Measurements from ENCODE around the gene BEAN1.

BEAN1 gene

DNA sequence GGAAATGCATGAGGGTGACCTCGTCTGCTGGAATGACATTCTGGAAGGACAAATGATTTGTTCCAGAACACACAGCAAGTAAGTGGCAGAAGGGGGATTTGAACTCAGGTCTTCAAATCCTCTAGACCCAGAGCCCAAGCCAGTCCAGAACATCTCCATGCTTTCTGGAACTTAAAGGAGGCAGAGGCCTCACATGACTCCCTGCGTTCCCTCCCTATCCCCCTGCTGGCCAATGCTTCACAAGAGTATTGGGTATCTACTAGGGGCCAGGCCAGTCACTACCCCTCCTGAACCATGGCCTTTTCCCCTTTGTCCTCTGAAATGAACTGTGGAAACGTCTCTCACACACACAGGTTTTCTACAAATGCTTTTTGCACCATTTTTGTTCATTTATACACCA is 7.6 kb upstream of the BEAN1 start:
- DNase-seq (ENCODE audit: low spot score): peak; percentile 12

- DNase-seq (ENCODE audit: low spot score): no peak
These were observed 6.7 kb upstream of the BEAN1 start for GRCh38 chr16:66420396-66420795.

DNA sequence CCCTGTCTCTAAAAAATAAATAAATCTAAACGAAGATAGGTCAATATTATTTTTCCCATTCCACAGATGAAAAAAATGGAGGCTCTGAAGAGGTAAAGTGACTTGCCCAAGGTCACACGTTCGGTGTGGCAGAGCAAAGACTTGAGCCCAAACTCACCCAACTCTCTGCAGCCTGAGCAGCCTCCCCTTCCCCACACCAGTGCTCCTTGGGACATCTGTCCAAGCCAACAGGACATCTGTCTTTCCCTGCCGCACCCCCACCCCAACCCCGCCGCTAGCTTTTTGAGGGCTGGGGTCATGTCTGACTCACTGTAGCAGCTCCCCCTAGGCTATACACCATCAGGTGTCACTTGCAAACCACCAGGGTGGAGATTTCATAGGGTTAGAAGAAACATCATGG is 5.2 kb upstream of the BEAN1 start:
- DNase-seq (ENCODE audit: low spot score): no peak

GRCh38 chr16:66422366-66422765 is 4.7 kb upstream of the BEAN1 start:
- no peak for DNase-seq (ENCODE audit: low spot score)

DNA sequence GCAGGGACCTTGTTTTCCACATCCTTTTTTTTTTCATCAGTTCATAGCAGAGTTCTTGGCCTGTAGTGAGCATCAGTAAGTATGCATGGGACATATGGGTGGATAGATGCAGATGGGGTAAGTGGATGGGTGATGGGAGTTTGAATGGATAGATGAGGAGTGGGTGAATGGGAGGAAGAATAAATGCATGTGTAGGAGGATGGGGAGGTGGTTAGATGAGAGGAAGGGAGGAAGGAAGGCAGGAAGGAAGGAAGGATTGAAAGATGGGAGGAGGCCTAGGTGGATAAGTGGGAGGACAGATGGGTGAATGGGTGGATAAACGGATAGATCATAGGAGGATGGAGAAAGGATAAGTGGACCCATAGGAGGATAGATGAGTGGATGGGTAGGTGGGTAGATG is 3.9 kb upstream of the BEAN1 start:
- no peak for DNase-seq (ENCODE audit: low spot score)

GRCh38 chr16:66425651-66426050 is 1.4 kb upstream of the BEAN1 start:
- no peak for DNase-seq (ENCODE audit: low spot score)

DNA sequence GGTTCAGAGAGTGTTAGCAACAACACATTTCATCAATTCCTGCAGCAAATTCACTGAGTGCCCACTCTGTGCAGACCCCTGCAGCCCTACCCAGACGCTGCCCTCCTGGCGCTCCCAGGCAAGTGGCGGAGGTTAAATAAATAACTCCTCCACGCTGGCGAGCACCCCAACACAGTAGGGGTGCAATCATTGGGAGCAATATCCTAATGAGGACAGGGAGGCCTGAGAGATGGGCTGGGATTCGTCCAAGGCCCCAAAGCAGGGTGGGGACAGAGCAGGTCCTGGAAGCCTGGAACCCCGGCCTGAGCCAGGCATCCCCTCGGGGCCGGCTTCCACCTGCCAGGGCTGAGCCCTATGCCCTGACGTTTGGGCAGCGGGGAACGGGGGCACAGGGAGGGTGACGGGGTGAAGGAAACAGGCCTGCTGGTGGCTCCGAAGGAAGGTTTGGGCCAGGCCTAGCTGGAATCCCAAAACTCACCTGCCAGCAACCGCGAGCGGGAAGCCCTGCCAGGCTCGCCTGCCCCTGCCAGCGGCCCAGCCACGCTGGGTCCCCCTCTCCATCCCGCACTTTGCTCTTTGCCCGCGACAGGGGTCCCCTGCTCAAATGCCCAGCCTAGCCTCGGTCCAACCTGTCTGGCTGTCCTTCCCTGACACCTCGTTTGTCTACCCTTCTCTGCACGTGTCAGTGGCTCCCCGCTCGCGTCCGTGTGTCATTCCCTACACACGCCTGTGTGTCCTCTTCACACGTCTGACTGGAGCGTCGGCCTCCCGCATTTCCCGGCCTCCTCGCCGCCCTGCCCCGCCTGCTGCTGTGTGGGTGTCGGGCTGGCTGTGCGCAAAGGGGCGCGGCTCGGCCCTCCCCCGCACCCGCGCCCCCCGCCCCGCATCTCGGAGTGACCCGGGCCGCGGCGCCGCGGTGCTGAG is 721 bp upstream of the BEAN1 start:
- DNase-seq (ENCODE audit: low spot score): no peak

DNA sequence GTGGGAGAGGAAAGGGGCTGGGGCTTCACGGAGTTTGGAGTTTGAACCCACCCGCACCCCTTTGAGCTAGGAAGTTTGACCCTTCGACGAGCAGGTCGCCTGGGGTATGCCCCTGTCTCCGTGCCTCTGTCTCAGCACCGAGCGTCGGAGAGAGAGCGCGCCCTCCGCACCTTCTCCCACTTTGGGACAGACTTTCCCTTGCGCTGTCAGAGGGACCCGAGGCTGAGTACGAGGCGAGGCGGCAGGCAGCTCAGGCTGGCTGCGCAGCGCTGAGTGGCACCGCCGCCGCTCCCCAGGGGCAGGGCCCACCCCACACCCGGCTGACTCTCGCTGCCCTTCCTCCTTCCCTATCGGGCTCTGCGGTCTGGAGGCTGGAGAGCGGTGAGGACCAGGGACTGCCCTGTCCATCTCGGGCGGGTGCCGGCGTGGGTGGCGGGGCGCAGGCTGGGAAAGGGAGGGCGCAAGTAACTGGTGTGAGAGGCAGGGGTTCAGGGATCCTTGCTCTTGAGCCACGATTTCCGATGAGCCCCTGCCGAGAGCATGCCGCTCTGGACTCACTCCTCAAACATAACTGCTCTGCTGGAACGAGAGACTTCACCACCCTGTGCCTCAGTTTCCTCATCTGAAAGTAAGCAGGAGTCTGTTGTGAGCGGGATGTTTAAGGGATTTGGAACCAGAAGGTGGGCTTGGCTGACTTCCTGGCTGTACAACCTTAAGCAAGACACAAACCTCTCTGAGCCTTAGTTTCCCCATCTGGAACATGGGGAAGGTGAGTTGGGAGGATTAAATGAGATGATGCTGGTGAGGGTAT is 981 bp downstream of the BEAN1 start:
- no peak for DNase-seq (ENCODE audit: low spot score)

GRCh38 chr16:66428682-66429251 is 1.7 kb downstream of the BEAN1 start:
- no peak for DNase-seq (ENCODE audit: low spot score)

DNA sequence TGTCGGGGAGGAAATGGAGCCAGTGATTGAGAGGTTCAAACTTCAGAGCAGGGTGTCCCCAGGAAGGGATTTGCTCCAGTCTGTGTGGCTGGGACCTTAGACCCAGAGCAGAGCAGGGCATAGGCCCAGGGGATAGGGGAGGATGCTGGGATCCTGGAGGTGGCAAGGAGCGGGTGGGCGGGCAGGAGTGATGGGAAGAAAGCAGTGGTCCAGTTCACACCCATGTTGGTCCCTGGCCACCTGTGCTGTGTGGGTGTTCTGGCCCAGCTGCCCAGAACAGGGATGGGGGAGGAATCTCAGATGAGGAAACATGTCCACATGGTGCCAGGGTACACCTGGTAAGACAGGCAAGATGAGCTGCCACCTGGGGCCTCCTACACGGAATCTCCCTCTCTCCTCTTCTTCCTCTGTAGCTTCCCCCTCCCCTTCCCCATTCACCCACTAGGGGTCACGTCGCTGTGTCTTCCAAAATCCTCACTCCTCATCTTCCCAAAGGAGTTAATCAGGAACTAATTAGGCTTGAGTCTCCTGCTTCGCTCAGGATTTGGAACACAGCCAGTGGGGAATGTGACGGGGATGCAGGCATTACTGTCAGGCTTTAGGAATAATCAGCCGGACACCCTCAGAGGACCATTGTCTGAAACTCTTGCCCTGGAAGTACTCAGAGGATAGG is 2.3 kb downstream of the BEAN1 start:
- DNase-seq (ENCODE audit: low spot score): no peak

GRCh38 chr16:66430214-66430613 is 3.1 kb downstream of the BEAN1 start:
- no peak for DNase-seq (ENCODE audit: low spot score)

GRCh38 chr16:66431760-66432159 is 4.7 kb downstream of the BEAN1 start:
- no peak for DNase-seq (ENCODE audit: low spot score)

GRCh38 chr16:66432429-66432828 is 5.3 kb downstream of the BEAN1 start:
- no peak for DNase-seq (ENCODE audit: low spot score)

DNA sequence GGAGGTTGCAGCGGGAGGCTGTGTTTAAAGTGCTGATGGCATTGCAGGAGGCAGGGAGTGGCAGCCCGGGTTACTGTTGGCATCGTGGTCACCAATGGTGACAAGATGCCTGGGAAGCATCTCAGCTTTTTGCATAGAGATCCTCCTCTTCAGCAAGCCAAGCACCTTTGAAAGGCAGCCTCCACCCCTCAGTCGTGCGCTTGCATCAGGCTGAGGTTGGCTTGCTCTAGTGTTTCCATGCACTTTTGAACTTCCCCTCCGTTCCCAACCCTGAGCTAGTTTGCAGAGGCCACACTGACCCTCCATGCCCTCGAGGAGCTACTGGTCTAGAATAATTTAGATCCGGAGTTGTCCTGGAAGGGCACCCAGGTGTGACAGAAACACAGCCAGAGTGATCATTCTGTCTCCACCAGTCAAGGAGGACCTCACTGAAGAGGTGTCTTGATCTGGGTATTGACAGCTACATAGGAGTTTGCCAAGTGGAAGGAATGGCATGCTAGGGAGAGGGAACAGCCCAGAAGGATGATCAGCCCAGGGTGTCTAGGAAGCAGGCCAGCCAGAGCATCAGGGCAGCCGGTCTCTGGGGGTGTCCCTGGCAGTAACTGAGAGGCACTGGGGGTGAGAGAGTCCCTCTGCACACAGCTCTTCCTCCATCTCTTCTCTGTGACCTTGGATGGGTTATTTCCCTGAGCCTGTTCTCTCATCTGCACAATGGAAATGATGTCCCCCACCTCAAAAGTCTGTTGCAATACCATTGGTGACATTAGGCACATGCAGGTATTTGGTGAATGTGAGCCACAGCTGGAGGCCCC is 7.7 kb downstream of the BEAN1 start:
- no peak for DNase-seq (ENCODE audit: low spot score)

- no peak for DNase-seq (ENCODE audit: low spot score)
These were observed 8.8 kb downstream of the BEAN1 start for GRCh38 chr16:66435896-66436295.

DNA sequence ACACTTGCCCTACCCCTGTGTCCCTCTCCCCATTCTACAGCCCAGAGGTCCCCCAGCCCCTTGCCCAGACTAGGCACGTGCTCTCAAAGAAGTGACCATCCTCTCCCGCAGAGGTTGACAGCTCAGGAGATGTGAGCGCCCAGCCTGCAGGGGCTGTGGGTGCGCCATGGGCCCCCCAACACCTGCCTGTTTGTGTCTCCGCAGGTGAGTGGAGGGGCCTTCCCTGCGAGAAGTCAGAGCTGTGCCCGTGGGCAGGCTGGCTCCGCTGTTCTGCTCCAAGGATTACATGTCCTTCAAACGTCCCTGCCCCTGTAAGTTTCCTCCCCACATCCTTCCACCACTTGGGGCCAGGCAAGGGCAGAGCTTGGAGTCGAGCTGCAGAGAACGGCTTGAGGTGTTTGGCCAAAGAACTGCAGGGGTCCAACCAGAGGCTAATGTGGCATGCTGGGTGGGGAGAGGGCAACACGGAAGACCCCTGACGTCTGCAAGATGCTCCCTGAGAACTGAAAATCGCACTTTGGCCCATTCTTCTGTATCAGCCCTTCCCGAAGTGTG is 10.4 kb downstream of the BEAN1 start:
- no peak for DNase-seq (ENCODE audit: low spot score)

DNA sequence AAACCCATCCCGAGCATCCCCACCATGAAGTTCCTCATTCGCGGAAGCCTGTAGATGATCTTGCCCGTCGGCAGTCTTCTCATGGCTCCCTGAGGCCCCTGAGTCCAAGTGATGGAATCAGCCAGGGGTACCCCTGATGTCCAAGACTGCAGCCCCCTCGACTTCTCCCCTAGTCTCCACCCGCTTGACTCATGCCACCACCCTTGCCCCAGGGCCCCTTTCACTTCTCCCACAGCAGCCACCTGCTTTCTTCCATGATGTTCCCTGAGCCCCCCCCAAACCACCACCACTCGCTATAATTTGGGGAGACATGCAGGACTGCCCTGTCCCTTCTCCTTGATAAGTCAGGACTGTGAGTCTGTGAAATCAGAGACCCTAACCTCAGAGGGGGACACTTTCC is 11.4 kb downstream of the BEAN1 start:
- DNase-seq (ENCODE audit: low spot score): no peak

- no peak for DNase-seq (ENCODE audit: low spot score)
These were observed 12.1 kb downstream of the BEAN1 start for GRCh38 chr16:66439051-66439730.

- no peak for DNase-seq (ENCODE audit: low spot score)
These were observed 13.2 kb downstream of the BEAN1 start for GRCh38 chr16:66440271-66440802.

- no peak for DNase-seq (ENCODE audit: low spot score)
These were observed 13.9 kb downstream of the BEAN1 start for GRCh38 chr16:66440970-66441369.
